ENCODE data around the gene DHRS4L2. TPM values are rescaled to one million over a fixed set of nuclear protein-coding genes. Genes with fewer than 3 reads are reported as not detected.

DHRS4L2 gene
- total and polyA plus RNA-seq, 2 of the 4 experiments (the other 2 are of a cell fraction) = 11.1 to 19.6 TPM

DNA sequence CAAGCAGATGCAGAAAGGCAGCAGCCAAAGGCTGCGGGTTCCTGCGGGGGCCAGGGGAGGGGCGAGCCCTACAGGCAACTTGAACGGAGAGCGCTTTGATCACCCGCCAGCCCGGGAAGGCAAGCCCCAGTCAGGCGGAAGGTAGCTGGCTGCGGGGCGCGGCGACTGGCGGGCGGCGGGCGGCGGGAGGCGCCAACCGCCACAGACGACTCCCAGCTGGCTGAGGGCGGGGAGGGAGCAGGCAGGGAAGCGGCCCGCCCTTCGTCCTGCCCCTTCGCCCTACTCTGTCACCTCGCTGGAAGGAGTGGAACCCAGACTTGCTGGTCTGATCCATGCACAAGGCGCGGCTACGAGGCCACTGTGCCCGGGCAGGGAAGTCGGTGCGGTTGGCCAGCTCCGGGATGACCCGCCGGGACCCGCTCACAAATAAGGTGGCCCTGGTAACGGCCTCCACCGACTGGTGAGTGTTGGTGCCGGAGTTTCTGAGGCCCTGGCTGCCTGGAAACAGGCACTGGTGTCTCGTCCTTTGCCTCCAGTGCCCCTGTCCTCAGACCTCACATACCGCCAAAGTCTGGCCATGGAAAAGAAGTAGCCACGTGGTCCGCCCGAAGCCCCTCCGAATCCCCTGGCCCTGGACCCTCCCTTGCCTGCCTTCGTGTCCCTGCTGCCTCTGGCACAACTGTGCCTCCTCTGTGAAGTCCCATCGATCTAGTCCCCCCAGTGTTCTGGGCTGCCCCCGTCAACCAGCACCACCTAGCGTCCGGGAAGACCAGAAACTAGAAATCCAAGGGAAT, 47.6 kb downstream of the DHRS4L2 start:
- peak overlapping the region; percentile 15; the same call in 1 of the 2 replicates for H3K14ac ChIP-seq (replicated peaks; ENCODE audit: low read depth, low read length)
- POLR2A ChIA-PET (ENCODE audit: unreplicated experiment) = interaction anchor here (0.6 kb wide), 1 partner anchor 826 kb away, joined by 4 read pairs; no protein-coding TSS in a partner anchor
- no peak overlapping the region for H2BK20ac ChIP-seq (ENCODE audit: low read depth, low read length)
- BruUV-seq (replicated peaks) = no TSS peak
- no peaks in the 10 kb centered on the region for H3K4me1 ChIP-seq (ENCODE audit: control insufficient read depth, insufficient read depth, low read length)
- peak overlapping the region; percentile 55 for H3K4me3 ChIP-seq (ENCODE audit: insufficient read depth, low read depth, low read length)
- H3K9me1 ChIP-seq (ENCODE audit: insufficient read depth, low read length) = no peaks in the 10 kb centered on the region
- no peak overlapping the region for H2AK5ac ChIP-seq (ENCODE audit: low read depth, low read length)
- peak overlapping the region; percentile 24 to 76 for H4K8ac ChIP-seq (ENCODE audit: low read depth in 2 of 2, low read length in 2 of 2)
- no peaks in the 10 kb centered on the region for H3K79me1 ChIP-seq (ENCODE audit: low read depth in 1 of 2, low read length in 2 of 2)
- peak overlapping the region; percentile 37 for H3K27ac ChIP-seq (ENCODE audit: insufficient read depth, low read length)
- H4K5ac ChIP-seq (ENCODE audit: low read depth, low read length) = peak overlapping the region; percentile 21; the same call in 1 of the 2 replicates
- peak overlapping the region; percentile 44; the same call in 1 of the 2 replicates for H3K4ac ChIP-seq (ENCODE audit: low read depth, low read length)
- no peak overlapping the region; the same call in 1 of the 2 replicates for H3K18ac ChIP-seq (ENCODE audit: low read depth, low read length)
- peak overlapping the region; percentile 90 for H3K4me2 ChIP-seq (ENCODE audit: low read depth, low read length)
- no peak overlapping the region for H3K23ac ChIP-seq (ENCODE audit: low read depth, low read length)
- ATAC-seq (ENCODE audit: low read depth) (peak; percentile 94), DNase-seq (peak; percentile 49)
- intact Hi-C loops (cut with micrococcal nuclease) (loop anchor here (1.0 kb wide), 1 partner anchor 22 kb away; no protein-coding TSS in a partner anchor), in situ Hi-C loops (cut with MboI; ENCODE audit: low sequenced_read_pairs) (loop anchor here (10.0 kb wide), 1 partner anchor 52 kb away; the partner anchor contains the start of gene DHRS4L2), dilution Hi-C loops (cut with HindIII; ENCODE audit: low sequenced_read_pairs, unreplicated experiment) (no loop called here)
- no peak overlapping the region for H2BK15ac ChIP-seq (ENCODE audit: low read depth, low read length)
- H3K27me3 ChIP-seq (ENCODE audit: control insufficient read depth, insufficient read depth, low read length) = peaks cover under 1% of the 10 kb centered on the region; the same call in 1 of the 2 replicates
- H4K91ac ChIP-seq (ENCODE audit: insufficient read depth, low read depth, low read length) = 0 out of 2 replicates have a peak overlapping the region, but pooled peaks have one; percentile 38
- H2BK5ac ChIP-seq (ENCODE audit: low read depth, low read length, poor library complexity, severe bottlenecking) = no peak overlapping the region
- CTCF ChIA-PET = interaction anchor here (0.9 to 1.0 kb wide), 2 partner anchors 59 to 126 kb away, joined by 3 to 4 read pairs; no protein-coding TSS in a partner anchor
- peak overlapping the region; percentile 42 for H2AK9ac ChIP-seq (replicated peaks; ENCODE audit: low read depth, low read length, poor library complexity)
- H3K56ac ChIP-seq (ENCODE audit: extremely low read depth, insufficient read depth, low read length) = no peak overlapping the region
- peak overlapping the region; percentile 87 for H2AFZ ChIP-seq (replicated peaks; ENCODE audit: low read length, poor library complexity)
- no peaks in the 10 kb centered on the region for H4K20me1 ChIP-seq (ENCODE audit: insufficient read depth, low read length)
- peak overlapping the region; percentile 60 for H3K9ac ChIP-seq (ENCODE audit: low read depth, low read length)
- no peaks in the 10 kb centered on the region for H3K36me3 ChIP-seq (ENCODE audit: control insufficient read depth, insufficient read depth, low read length)
- 1% methylated on average over 24 of the region's 50 CpGs; no CpG with 5 or more reads in 1 of the 2 experiments for WGBS, 2 experiments (ENCODE audit: extremely low coverage in 2 of 2, insufficient read length in 1 of 2)
- H2BK120ac ChIP-seq (ENCODE audit: low read depth, low read length) = no peak overlapping the region
- peaks cover 3% of the 10 kb centered on the region; the same call in 1 of the 2 replicates for H3K9me3 ChIP-seq (ENCODE audit: control insufficient read depth, insufficient read depth, low read length)
- TF ChIP-seq, protein P1, sequence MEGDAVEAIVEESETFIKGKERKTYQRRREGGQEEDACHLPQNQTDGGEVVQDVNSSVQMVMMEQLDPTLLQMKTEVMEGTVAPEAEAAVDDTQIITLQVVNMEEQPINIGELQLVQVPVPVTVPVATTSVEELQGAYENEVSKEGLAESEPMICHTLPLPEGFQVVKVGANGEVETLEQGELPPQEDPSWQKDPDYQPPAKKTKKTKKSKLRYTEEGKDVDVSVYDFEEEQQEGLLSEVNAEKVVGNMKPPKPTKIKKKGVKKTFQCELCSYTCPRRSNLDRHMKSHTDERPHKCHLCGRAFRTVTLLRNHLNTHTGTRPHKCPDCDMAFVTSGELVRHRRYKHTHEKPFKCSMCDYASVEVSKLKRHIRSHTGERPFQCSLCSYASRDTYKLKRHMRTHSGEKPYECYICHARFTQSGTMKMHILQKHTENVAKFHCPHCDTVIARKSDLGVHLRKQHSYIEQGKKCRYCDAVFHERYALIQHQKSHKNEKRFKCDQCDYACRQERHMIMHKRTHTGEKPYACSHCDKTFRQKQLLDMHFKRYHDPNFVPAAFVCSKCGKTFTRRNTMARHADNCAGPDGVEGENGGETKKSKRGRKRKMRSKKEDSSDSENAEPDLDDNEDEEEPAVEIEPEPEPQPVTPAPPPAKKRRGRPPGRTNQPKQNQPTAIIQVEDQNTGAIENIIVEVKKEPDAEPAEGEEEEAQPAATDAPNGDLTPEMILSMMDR (conservative IDR thresholded peaks at IDR 0.05; ENCODE audit: low read depth, low read length) = peak; percentile 67
- TF ChIP-seq FOS (IDR thresholded peaks at IDR 0.05; ENCODE audit: low read depth, low read length) = no peak
- TF ChIP-seq MAFK (IDR thresholded peaks at IDR 0.05; ENCODE audit: low read depth, low read length) = no peak
- no peak for TF ChIP-seq POLR2A (IDR thresholded peaks at IDR 0.05; ENCODE audit: low read depth, low read length)
- TF ChIP-seq MXI1 (IDR thresholded peaks at IDR 0.05; ENCODE audit: borderline replicate concordance, low read depth, low read length) = no peak
- peak; percentile 63; the same call in 1 of the 2 replicates for TF ChIP-seq MAZ (IDR thresholded peaks at IDR 0.05; ENCODE audit: borderline replicate concordance, low read depth, low read length)
- TF ChIP-seq CEBPB (IDR thresholded peaks at IDR 0.05; ENCODE audit: low read depth, low read length) = no peak
- TF ChIP-seq, protein P2, sequence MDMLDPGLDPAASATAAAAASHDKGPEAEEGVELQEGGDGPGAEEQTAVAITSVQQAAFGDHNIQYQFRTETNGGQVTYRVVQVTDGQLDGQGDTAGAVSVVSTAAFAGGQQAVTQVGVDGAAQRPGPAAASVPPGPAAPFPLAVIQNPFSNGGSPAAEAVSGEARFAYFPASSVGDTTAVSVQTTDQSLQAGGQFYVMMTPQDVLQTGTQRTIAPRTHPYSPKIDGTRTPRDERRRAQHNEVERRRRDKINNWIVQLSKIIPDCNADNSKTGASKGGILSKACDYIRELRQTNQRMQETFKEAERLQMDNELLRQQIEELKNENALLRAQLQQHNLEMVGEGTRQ (IDR thresholded peaks at IDR 0.05; ENCODE audit: low read depth, low read length) = no peak
- no peak for TF ChIP-seq CHD1 (IDR thresholded peaks at IDR 0.05; ENCODE audit: low read depth, low read length)
- TF ChIP-seq, protein P3, sequence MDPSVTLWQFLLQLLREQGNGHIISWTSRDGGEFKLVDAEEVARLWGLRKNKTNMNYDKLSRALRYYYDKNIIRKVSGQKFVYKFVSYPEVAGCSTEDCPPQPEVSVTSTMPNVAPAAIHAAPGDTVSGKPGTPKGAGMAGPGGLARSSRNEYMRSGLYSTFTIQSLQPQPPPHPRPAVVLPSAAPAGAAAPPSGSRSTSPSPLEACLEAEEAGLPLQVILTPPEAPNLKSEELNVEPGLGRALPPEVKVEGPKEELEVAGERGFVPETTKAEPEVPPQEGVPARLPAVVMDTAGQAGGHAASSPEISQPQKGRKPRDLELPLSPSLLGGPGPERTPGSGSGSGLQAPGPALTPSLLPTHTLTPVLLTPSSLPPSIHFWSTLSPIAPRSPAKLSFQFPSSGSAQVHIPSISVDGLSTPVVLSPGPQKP (IDR thresholded peaks at IDR 0.05; ENCODE audit: borderline replicate concordance, low read depth, low read length) = no peak
- no peak for TF ChIP-seq RFX5 (IDR thresholded peaks at IDR 0.05; ENCODE audit: low read depth, low read length)
- no peak for TF ChIP-seq NFE2L2 (IDR thresholded peaks at IDR 0.05; ENCODE audit: low read depth, low read length)
- no peak for TF ChIP-seq BHLHE40 (IDR thresholded peaks at IDR 0.05; ENCODE audit: low read depth, low read length)
